PFSK-1 (cell line): ENCODE data around the gene NAP1L4.

Experiments used
- POLR2AphosphoS5 ChIP-seq: IDR thresholded peaks from 2 replicates; pipeline ENCODE4 v1.6.1; 2012; ENCODE audit warnings: low read depth, mild to moderate bottlenecking, control low read depth, low read length, moderate library complexity
- TAF1 ChIP-seq: IDR thresholded peaks from 2 replicates; pipeline ENCODE4 v1.6.1; 2012; ENCODE audit warnings: low read length, control low read depth, borderline replicate concordance; ENCODE audit not compliant: insufficient read depth
- TF ChIP-seq, protein P1 (sequence below), 2 experiments: IDR thresholded peaks; 2 replicates each; pipeline versions ENCODE4 v1.6.1 to v1.8.0; 2011 to 2012; ENCODE audit warnings: low read depth in 2 of 2, low read length in 2 of 2, control low read depth in 1 of 2, inconsistent platforms in 1 of 2, mild to moderate bottlenecking in 1 of 2, moderate library complexity in 1 of 2; ENCODE audit not compliant: insufficient read depth in 1 of 2

DNA sequence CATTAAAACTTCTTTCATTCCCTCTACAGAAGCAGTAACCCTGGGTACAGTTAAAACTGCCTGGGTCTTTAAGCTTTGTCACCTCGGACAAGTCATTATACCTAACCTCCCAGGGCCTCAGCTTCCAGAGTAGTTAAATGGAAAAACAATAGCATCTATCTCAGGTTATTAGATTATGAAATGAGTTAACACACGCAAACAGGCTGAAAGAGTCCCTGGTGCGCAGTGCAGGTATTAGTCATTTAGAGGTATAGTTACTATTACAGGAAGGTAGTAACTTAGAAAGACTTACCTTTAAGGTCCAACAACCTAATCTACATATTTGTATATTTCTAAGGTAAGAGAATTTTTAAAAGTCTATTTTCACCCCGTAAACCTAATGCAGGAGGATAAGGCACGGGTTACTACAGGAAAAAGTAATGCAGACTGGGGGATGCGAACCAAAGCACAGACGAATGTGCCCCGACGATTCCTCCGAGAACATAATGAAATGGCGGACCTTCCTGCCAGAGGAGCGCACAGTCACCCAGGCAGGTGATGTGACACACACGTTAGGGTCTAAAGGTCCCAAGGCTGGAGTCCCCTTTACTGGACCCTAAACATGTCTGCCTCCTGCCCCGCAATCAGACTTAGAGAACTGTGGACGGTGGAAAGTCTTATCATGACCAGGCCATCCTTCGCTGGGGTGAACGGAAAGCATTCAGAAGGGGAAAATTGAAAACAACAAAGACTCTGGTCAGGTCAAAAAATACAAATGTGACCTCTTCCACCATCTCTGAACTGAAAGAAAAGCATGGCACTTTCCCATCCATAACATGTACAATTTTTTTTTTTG lies 1.3 kb downstream of the NAP1L4 start:
- TF ChIP-seq, protein P1, sequence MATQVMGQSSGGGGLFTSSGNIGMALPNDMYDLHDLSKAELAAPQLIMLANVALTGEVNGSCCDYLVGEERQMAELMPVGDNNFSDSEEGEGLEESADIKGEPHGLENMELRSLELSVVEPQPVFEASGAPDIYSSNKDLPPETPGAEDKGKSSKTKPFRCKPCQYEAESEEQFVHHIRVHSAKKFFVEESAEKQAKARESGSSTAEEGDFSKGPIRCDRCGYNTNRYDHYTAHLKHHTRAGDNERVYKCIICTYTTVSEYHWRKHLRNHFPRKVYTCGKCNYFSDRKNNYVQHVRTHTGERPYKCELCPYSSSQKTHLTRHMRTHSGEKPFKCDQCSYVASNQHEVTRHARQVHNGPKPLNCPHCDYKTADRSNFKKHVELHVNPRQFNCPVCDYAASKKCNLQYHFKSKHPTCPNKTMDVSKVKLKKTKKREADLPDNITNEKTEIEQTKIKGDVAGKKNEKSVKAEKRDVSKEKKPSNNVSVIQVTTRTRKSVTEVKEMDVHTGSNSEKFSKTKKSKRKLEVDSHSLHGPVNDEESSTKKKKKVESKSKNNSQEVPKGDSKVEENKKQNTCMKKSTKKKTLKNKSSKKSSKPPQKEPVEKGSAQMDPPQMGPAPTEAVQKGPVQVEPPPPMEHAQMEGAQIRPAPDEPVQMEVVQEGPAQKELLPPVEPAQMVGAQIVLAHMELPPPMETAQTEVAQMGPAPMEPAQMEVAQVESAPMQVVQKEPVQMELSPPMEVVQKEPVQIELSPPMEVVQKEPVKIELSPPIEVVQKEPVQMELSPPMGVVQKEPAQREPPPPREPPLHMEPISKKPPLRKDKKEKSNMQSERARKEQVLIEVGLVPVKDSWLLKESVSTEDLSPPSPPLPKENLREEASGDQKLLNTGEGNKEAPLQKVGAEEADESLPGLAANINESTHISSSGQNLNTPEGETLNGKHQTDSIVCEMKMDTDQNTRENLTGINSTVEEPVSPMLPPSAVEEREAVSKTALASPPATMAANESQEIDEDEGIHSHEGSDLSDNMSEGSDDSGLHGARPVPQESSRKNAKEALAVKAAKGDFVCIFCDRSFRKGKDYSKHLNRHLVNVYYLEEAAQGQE (IDR thresholded peaks at IDR 0.05; ENCODE audit: insufficient read depth in 1 of 2, low read depth in 2 of 2, low read length in 2 of 2): no peak
- TF ChIP-seq TAF1 (no peak), POLR2AphosphoS5 (0 out of 2 replicates have a peak, but pooled peaks have one; percentile 2)
